ENCODE measurements around the gene ADAM12.

ADAM12 gene

GRCh38 chr10:126127481-126128029 is 260.7 kb downstream of the ADAM12 start:
- no peak overlapping the region for H3K4me3 ChIP-seq (ENCODE audit: low read depth, low read length)
- TF ChIP-seq CTCF (IDR thresholded peaks at IDR 0.05; ENCODE audit: low read depth, low read length, missing control alignments): no peak
- no peak for DNase-seq (ENCODE audit: low read depth)

GRCh38 chr10:126126866-126127265 is 261.4 kb downstream of the ADAM12 start:
- no peak overlapping the region for H3K4me3 ChIP-seq (ENCODE audit: low read depth, low read length)
- no peak for DNase-seq (ENCODE audit: low read depth)
- TF ChIP-seq CTCF (IDR thresholded peaks at IDR 0.05; ENCODE audit: low read depth, low read length, missing control alignments): no peak

GRCh38 chr10:126126023-126126422 is 262.3 kb downstream of the ADAM12 start:
- H3K4me3 ChIP-seq (ENCODE audit: low read depth, low read length): no peak overlapping the region
- DNase-seq (ENCODE audit: low read depth): no peak
- no peak for TF ChIP-seq CTCF (IDR thresholded peaks at IDR 0.05; ENCODE audit: low read depth, low read length, missing control alignments)

GRCh38 chr10:126124668-126125349 is 263.5 kb downstream of the ADAM12 start:
- no peak overlapping the region for H3K4me3 ChIP-seq (ENCODE audit: low read depth, low read length)
- no peak for DNase-seq (ENCODE audit: low read depth)
- TF ChIP-seq CTCF (IDR thresholded peaks at IDR 0.05; ENCODE audit: low read depth, low read length, missing control alignments): no peak

- no peak overlapping the region for H3K4me3 ChIP-seq (ENCODE audit: low read depth, low read length)
- no peak for DNase-seq (ENCODE audit: low read depth)
- TF ChIP-seq CTCF (IDR thresholded peaks at IDR 0.05; ENCODE audit: low read depth, low read length, missing control alignments): no peak
These were observed 264.2 kb downstream of the ADAM12 start for GRCh38 chr10:126124046-126124445.

GRCh38 chr10:126123466-126123865 is 264.8 kb downstream of the ADAM12 start:
- no peak for TF ChIP-seq CTCF (IDR thresholded peaks at IDR 0.05; ENCODE audit: low read depth, low read length, missing control alignments)
- H3K4me3 ChIP-seq (ENCODE audit: low read depth, low read length): no peak overlapping the region
- DNase-seq (ENCODE audit: low read depth): no peak

- DNase-seq (ENCODE audit: low read depth): no peak
- H3K4me3 ChIP-seq (ENCODE audit: low read depth, low read length): no peak overlapping the region
- no peak for TF ChIP-seq CTCF (IDR thresholded peaks at IDR 0.05; ENCODE audit: low read depth, low read length, missing control alignments)
These were observed 265.4 kb downstream of the ADAM12 start for GRCh38 chr10:126122881-126123280.
